ENCODE measurements around the gene IGLL5.

- TF ChIP-seq EZH2 (optimal IDR thresholded peaks at IDR 0.05; ENCODE audit: low read depth, low read length) = no peak
- TF ChIP-seq EZH2phosphoT487 (IDR thresholded peaks at IDR 0.05; ENCODE audit: low read length) = no peak
- TF ChIP-seq, protein P1, sequence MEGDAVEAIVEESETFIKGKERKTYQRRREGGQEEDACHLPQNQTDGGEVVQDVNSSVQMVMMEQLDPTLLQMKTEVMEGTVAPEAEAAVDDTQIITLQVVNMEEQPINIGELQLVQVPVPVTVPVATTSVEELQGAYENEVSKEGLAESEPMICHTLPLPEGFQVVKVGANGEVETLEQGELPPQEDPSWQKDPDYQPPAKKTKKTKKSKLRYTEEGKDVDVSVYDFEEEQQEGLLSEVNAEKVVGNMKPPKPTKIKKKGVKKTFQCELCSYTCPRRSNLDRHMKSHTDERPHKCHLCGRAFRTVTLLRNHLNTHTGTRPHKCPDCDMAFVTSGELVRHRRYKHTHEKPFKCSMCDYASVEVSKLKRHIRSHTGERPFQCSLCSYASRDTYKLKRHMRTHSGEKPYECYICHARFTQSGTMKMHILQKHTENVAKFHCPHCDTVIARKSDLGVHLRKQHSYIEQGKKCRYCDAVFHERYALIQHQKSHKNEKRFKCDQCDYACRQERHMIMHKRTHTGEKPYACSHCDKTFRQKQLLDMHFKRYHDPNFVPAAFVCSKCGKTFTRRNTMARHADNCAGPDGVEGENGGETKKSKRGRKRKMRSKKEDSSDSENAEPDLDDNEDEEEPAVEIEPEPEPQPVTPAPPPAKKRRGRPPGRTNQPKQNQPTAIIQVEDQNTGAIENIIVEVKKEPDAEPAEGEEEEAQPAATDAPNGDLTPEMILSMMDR (IDR thresholded peaks at IDR 0.05; ENCODE audit: low read length) = no peak
These were observed 15.9 kb upstream of the IGLL5 start for GRCh38 chr22:22871536-22872278.
